Right lobe of liver (tissue), 4 donors: Measurements from ENCODE around the gene SGCD.

Experiments
- CTCF ChIP-seq, 4 donors: fragments of 200-600 bp in 3 of 4; fragments of 450-650 bp in 1 of 4; IDR thresholded peaks; one replicate each; pipeline versions ENCODE4 v1.5.1 to v1.8.0; 2016 to 2022; ENCODE audit warnings: antibody characterized with exemption in 4 of 4, mild to moderate bottlenecking in 2 of 4
- POLR2A ChIP-seq: fragments of 450-650 bp; IDR thresholded peaks from one replicate; pipeline ENCODE4 v1.6.1; 2017; ENCODE audit warnings: antibody characterized with exemption, mild to moderate bottlenecking
- donor health status: DM: no; HTN: no; CAD: no.
- donor health status: DM: no; HTN: no; CAD: no.
- donor health status: DM: no; HTN: yes; CAD: no.

GRCh38 chr5:156543348-156544145 is 216.6 kb downstream of the SGCD start:
- TF ChIP-seq CTCF (IDR thresholded peaks at IDR 0.05) (no peak), POLR2A (no peak)
